Breast epithelium (tissue), 4 donors: Measurements from ENCODE around the gene TEX2. TPM values are rescaled to one million over a fixed set of nuclear protein-coding genes. Genes with fewer than 3 reads are reported as not detected.
"Not testable (repeated sequence)": the region's sequence is repeated elsewhere in the genome, so short reads cannot be mapped to it uniquely, and the experiment has no call there.

Experiments used
- DNase-seq, 2 donors: peaks; one replicate each; pipeline ENCODE4 v3.0.0-alpha.2; 2019; ENCODE audit warnings: low spot score in 2 of 2
- H3K27ac ChIP-seq, 2 donors: fragments of 200-600 bp; sonication (generic) in 1 of 2; one replicate each; pipeline ENCODE4 v1.5.1; 2016 to 2019; ENCODE audit warnings: mild to moderate bottlenecking in 1 of 2
- H3K27me3 ChIP-seq, 2 donors: fragments of 200-600 bp; sonication (generic) in 1 of 2; one replicate each; pipeline versions ENCODE4 v1.5.1 to v1.6.0; 2017 to 2019; ENCODE audit warnings: control low read depth in 1 of 2, mild to moderate bottlenecking in 1 of 2
- H3K36me3 ChIP-seq: fragments of 200-600 bp; one replicate; pipeline ENCODE4 v1.5.1; 2019
- H3K4me1 ChIP-seq, 2 donors: fragments of 200-600 bp; sonication (generic); one replicate each; pipeline ENCODE4 v1.5.1; 2016 to 2019; ENCODE audit warnings: control low read depth in 1 of 2
- H3K4me3 ChIP-seq, 3 donors: fragments of 200-600 bp; sonication (generic); 1 replicate in 2 of 3; 2 replicates in 1 of 3; pipeline ENCODE4 v1.5.1; 2016 to 2019; ENCODE audit warnings: mild to moderate bottlenecking in 3 of 3, moderate library complexity in 2 of 3
- H3K9me3 ChIP-seq, 2 donors: fragments of 200-600 bp; sonication (generic) in 1 of 2; one replicate each; pipeline ENCODE4 v1.5.1; 2016 to 2019; ENCODE audit warnings: control low read depth in 1 of 2
- CTCF ChIP-seq, 3 donors: fragments of 450-650 bp; IDR thresholded peaks; one replicate each; pipeline ENCODE4 v1.5.1; 2016 to 2017; ENCODE audit warnings: antibody characterized with exemption in 3 of 3, mild to moderate bottlenecking in 3 of 3, moderate library complexity in 3 of 3
- POLR2A ChIP-seq: fragments of 450-650 bp; IDR thresholded peaks from one replicate; pipeline ENCODE4 v1.6.1; 2016; ENCODE audit warnings: antibody characterized with exemption, mild to moderate bottlenecking, moderate library complexity
- POLR2AphosphoS5 ChIP-seq, 3 donors: sonication (generic); formaldehyde crosslinking; IDR thresholded peaks; one replicate each; pipeline ENCODE4 v1.6.1; 2017; ENCODE audit warnings: antibody characterized with exemption in 3 of 3
- intact Hi-C: fragments of 100-400 bp; cut with DNase I; formaldehyde crosslinking; loops from one replicate; pipeline ENCODE4 v1.15.1; 2023; ENCODE audit warnings: low total_unique reads
- total RNA-seq, 3 donors: library from RNA; depleted of rRNA; stranded (reverse); fragments of >200 nt; gene quantifications; one replicate each; pipeline ENCODE4 v1.1.0, GENCODE V29; 2016

Gene TEX2
- total RNA-seq, 3 donors from 2014 or later: 47.5 to 70.7 (median 69.6) TPM

DNA sequence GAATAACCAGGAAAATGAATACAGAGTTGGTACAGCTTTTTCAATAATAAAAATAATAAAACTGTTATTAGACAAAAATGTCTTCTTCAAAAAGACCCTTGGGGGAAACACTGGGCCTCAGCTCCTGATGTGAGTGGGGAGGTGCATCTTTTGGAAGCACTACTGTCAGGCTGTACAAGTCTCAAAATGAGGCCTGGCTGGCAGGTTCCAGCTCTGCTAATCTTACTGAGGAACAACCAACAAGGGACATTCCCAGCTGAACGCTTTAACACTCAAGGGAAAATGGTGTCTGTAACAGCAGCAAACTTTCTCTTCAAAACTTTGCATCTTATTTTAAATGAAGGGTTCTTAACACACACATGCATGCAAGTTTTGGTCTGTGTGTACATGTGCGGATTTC is 19.7 kb downstream of the TEX2 start:
- intact Hi-C loops: no loop called here
- H3K9me3 ChIP-seq: no peaks in the 10 kb centered on the region
- no peak overlapping the region for H3K4me3 ChIP-seq
- peaks cover 3 to 10% of the 10 kb centered on the region in 2 donors for H3K4me1 ChIP-seq
- no peaks in the 10 kb centered on the region for H3K36me3 ChIP-seq
- TF ChIP-seq POLR2A (no peak), CTCF (IDR thresholded peaks at IDR 0.05) (no peak), POLR2AphosphoS5 (IDR thresholded peaks at IDR 0.05) (no peak)
- no peak overlapping the region for H3K27ac ChIP-seq
- DNase-seq: no peak
- H3K27me3 ChIP-seq: no peaks in the 10 kb centered on the region

DNA sequence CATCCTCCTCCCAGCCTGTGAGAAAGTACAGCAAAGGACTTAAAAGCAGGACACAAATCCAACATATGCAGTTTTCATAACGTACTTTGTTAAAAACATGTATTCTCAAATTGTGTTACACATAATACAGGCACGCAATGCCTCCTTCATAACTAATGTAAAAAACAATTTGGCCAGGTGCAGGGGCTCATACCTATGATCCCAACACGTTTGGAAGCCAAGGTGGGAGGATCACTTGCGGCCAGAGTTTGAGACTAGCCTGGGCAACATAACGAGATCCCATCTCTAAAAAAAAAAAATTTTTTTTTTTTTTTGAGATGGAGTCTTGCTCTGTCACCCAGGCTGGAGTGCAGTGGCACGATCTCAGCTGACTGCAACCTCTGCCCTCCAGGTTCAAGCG is 20.4 kb downstream of the TEX2 start:
- H3K9me3 ChIP-seq: no peaks in the 10 kb centered on the region
- H3K4me1 ChIP-seq: peaks cover 3 to 10% of the 10 kb centered on the region in 2 donors
- no peak overlapping the region for H3K4me3 ChIP-seq
- no peaks in the 10 kb centered on the region for H3K27me3 ChIP-seq
- TF ChIP-seq CTCF (IDR thresholded peaks at IDR 0.05) (no peak), POLR2AphosphoS5 (IDR thresholded peaks at IDR 0.05) (no peak), POLR2A (no peak)
- DNase-seq: no peak
- no peaks in the 10 kb centered on the region for H3K36me3 ChIP-seq
- H3K27ac ChIP-seq: no peak overlapping the region
- intact Hi-C loops: no loop called here

- intact Hi-C loops: no loop called here
- Histone ChIP-seq H3K9me3 (no peaks in the 10 kb centered on the region), H3K27ac (peak overlapping the region; percentile 77 to 88), H3K27me3 (no peaks in the 10 kb centered on the region), H3K4me1 (peaks cover 3 to 10% of the 10 kb centered on the region in 2 donors), H3K4me3 (peak overlapping the region in 1 of 3 donors; percentile 31), H3K36me3 (no peaks in the 10 kb centered on the region)
- DNase-seq: no peak
- no peak for TF ChIP-seq CTCF (IDR thresholded peaks at IDR 0.05)
- peak in 2 of 3 donors; percentile 37 to 49 for TF ChIP-seq POLR2AphosphoS5 (IDR thresholded peaks at IDR 0.05)
Observed at GRCh38 chr17:64240741-64241347, 22.2 kb downstream of the TEX2 start.

- no peak for DNase-seq
- TF ChIP-seq CTCF (IDR thresholded peaks at IDR 0.05) (no peak), POLR2AphosphoS5 (IDR thresholded peaks at IDR 0.05) (no peak), POLR2A (no peak)
- H3K4me3 ChIP-seq: no peak overlapping the region
- H3K4me1 ChIP-seq: peaks cover 3 to 10% of the 10 kb centered on the region in 2 donors
- H3K36me3 ChIP-seq: no peaks in the 10 kb centered on the region
- H3K27ac ChIP-seq: peak overlapping the region; percentile 77 to 88
- no peaks in the 10 kb centered on the region for H3K27me3 ChIP-seq
- intact Hi-C loops: no loop called here
- no peaks in the 10 kb centered on the region for H3K9me3 ChIP-seq
Observed at GRCh38 chr17:64240261-64240740, 22.8 kb downstream of the TEX2 start.

GRCh38 chr17:64238449-64238848 is 24.6 kb downstream of the TEX2 start:
- H3K4me1 ChIP-seq, DNase-seq, H3K36me3 ChIP-seq, H3K9me3 ChIP-seq, H3K4me3 ChIP-seq, H3K27me3 ChIP-seq, intact Hi-C loops, H3K27ac ChIP-seq: not testable (repeated sequence)
